ENCODE results near the gene PREX1.
"Not testable (repeated sequence)": the region's sequence is repeated elsewhere in the genome, so short reads cannot be mapped to it uniquely, and the experiment has no call there.

The PREX1 gene

DNA sequence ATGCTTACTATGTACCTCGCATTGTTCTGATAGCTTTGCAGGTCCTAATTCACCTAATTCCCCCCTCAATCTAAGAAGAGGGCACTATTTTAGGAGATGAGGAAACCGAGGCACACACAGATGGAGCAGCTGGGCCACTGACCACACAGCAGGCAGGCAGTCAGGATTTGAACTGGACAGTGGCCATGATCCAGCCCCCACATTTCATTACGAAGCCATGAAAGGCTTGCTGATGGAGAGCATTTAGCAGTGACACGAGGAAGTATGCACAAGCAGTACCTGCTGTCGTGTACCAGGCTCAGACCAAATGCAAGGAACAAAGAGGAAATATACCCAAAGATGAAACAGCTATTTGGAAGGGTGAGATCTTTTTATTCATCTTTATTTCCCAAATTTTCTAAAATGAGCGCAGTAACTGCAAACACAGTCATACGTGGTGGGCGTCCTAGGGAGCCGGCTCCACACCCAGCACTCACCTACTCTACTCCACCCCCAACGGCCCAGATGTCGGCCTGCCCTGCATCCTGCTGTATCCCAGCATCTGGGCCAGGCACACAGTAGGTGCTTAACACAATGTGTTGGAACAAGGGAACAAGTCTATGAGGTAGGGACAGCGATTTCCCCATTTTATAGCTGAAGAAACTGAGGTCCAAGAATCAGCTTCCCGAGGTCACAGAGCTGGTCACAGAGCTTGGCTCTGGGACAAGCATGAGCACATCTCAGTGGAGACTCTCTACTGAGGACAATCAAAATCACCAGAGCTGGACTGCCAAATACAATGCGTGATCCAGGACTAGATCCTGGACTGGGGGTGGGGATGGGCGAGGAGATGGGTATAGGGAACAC, 15.0 kb downstream of the PREX1 start:
- no peak for DNase-seq

DNA sequence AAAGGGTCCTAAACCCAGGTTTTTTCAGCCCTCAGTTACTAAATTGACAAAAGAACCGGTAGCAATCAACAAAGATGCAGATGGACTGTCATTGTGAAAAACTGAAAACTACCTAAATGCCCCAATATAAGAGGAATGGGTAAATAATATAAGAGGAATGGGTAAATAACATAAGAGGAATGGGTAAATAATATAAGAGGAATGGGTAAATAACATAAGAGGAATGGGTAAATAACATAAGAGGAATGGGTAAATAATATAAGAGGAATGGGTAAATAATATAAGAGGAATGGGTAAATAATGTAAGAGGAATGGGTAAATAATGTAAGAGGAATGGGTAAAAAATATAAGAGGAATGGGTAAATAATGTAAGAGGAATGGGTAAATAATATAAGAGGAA, 15.7 kb downstream of the PREX1 start:
- not testable (repeated sequence) for DNase-seq

DNA sequence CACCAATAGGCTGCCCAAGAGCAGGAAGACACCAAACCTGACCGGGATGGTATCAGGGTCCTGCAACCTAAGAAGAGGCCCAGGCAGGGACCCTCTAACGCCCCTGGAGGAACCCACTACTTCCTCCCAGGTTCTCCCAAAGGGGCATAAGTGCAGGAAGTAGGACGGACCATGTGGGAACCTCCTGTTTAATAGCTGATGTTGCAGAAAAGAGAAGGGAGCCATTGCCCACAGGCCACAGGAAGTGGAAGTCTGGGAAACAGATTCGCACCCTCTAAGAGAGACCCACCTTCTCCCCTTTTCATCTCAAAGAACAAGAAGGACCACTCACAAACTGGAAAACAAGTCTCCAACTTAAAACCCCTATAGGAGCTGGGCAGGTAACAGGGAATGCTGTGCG, 18.1 kb downstream of the PREX1 start:
- no peak for DNase-seq

DNA sequence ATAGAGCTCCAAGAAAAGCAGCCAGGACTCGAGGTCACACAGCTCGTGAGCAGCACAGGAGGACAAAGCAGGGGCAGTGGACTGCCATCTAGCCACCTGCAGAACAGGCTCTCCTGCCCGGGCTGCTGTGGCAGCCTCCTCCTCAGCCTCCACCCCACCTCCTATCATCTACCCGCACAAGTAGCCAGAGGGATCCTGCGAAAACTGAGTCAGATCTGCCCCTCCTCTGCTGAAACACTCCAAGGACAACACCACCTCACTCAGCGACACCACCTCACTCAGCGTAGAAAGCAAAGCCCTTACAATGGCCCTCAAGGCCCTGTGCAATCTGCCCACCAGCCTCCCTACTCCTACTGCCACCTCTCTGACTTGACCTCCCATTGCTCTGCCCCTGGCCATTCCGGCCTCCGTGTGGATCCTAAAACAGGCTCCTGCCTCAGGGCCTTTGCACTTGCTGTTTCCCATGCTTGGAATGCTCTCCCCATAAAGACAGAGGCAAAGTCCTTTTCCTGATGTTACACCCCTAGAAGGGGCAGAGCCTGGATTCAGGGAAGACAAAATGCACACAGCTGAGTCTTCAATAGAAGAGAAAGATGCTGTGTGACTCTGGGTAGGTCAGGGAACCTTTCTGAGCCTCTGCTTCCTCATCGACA, 19.3 kb downstream of the PREX1 start:
- no peak for DNase-seq

DNA sequence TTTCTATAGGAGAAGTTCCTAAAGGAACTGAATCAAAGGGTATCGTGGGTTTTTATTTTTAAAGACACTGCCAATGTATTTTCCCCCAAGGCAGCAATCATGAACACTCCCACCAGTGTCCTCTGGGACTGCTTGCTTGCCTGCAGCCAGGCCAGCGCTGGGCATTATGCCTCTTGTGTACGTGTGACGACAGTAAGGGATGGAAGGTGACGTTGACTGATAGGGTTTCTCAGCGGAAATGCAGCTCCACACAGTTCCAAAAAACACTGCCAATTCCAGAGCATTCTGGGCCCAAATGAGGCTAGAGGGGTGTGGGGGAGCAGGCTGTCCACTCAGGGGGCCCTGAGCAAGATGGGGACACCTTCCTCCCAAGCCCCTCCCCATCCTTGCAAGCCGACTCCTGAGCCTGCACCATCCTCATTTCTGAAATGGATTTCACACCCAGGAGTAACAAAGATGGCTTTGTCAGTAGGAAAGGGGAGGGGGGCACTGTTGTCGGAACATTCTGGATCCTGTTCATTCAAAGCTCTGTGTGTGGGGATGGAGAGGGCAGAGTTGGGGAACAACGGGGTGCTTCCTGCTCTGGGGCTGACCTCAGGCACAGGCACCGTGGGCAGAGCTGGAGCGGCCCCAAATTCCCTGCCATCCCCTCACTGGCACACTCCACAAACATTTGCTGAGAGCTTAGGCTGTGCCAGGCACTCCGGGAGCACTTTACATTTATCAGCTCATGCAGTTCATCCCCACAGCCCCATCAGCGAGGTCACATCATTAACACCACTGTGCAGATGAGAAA, 20.0 kb downstream of the PREX1 start:
- DNase-seq, result no peak

DNA sequence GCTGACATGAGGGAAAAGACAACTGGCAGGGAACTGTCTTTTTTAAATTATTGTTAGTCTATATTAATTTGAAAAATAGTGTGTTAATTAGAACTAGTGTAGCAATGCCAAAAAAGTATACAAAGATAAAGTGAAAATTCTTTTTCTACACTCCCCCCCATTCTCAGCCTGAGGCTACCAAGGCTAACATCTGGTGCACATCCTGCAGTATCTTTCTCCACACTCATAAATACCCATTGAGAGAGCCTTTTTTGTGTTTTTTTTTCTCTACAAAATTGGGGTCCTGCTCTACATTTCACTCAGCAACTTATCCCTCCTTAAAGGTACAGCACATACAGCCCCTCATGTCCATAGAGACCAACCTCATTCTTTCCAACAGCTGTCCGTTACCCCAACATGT, 20.7 kb downstream of the PREX1 start:
- DNase-seq, result no peak

DNA sequence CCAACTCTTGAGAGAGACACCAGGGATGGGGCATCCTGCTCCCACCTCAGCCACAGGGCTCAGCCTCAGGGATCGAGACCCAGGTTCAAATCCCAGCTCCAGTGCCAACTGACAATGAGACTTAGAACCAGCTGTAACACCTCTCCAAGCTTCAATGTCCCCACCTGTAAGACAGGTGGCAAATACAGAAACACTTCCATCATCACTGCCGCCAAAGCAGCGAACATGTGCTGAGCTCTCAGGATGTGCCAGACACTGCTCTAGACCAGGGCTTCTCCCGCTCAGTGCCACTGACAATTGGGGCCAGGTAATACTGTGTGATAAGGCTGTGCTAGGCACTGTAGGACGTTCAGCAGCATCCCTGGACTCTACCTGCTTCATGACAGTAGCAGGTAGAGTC, 22.1 kb downstream of the PREX1 start:
- no peak for DNase-seq

DNA sequence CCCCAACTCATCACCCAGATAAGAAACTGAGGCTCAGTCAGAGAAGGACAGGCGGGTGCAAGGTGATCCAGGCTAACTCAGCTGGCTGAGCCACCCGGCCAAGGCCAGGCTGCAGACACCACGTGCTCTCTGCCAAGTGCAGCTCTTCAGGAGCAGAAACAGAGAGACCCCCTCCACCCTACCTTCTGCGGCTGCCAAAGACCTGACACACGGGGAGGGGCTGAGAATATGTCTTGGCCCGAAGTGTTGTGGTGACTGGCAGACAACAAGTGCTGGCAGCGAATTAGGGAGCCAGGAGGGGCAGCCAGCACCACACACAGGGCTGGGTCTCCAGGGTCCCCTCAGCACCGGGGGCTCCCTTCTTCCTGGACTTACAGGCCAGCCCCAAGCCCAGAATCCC, 22.5 kb downstream of the PREX1 start:
- no peak for DNase-seq

DNA sequence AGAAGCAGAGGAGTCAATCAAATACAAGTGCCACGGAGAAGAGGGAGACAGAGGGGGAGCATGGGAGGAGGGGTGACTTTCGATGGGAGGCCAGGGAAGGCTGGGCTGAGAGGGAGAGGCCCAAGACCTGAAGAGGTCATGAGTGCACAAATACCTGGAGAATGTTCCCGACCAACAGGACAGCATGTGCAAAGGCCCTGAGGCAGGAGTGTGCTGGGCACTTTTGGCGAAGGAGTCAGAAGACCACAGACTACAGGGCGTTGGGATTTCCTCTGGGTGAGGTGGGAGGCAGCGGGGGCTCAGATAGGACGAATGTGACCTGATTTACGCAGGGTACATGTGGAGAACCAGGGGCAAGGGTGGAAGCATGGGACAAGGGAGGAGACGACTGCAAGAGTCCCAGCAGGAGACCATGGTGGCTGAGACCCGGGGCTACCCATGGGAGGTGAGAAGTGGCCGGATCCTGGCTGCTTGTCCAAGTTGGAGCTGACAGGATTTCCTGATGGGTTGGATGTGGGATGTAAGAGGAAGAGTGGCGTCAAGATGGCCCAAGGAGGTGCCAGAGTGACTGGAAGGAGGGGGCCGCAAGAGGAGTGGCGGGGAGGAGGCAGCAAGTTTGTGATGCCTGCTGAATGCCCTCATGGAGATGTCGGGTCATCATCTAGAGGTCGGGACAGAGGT, 23.4 kb downstream of the PREX1 start:
- no peak for DNase-seq

DNA sequence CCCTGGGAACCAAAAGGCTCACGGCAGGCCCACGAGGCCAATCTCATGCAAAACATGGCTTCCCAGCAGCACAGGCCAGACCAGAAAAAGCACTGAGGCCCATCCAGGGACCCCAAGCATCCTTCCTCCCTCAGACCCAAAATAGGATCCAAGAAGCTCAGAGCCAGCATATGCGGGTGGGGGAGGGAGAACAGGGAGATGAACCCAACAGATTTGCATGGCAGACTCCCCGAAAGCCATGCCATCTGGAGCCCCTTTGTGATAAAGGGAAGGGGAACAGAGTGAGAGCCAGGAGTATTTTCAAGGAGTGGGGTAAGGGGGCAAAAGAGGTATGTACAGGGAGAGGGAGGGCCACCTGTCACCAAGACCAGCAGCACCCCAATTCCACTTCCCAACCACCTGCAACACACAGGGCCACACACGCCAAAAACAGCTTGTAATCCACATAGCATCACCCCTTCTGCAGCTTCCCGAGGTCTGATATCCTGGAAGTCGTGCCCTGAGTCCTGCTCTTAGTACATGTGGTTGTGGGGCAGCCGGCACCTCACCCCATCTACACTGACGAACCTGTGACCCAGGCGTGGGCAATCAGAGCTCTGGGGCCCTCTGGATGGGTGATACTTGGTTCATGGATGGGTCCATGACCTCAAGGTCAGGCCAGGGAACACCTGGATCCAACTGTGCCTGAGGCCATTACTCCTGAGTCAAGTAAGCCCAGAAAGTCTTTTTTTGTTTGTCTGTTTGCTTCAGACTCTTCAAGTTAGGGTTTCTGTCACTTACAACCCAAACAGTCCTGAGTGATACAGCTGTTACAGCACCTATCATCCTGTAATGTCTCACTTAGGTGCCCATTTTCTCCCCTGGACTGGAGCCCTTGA, 24.4 kb downstream of the PREX1 start:
- no peak for DNase-seq

DNA sequence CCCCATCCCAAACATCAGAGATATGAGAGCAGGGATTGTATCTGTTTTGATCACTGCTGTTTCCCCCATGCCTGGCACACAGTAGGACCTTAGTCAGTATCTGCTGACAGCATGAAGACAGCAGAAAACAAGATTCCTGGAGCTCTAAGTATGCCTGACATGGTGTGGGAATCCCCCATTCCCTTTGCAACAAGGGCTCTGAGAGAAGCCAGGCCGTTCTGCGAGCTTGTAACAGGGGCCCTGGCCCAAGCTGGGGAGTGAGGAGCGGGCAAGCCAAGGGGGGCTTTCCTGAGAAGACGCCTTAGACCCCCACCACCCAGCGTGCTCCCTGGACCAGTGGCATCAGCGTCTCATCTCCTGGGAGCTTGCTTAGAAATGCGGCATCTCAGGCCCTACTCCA, 25.2 kb downstream of the PREX1 start:
- DNase-seq, result no peak

DNA sequence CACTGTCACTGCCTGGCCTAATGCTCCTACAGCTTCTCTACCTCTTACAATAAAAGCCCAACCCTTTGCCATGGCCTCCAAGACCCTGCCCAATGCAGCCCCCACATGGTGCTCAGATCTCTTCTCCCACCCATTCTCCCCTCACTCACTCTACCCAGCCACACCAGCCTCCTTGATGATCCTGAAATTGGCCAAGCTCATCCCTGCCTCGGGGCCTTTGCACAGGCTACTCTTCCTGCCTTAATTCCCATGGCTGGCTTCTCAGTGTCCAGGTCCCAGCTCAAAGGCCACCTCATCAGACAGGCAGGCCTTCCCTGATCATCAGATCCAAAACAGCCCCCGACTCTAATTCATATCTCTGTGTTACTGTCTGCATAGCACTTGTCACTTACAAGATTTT, 25.6 kb downstream of the PREX1 start:
- no peak for DNase-seq

DNA sequence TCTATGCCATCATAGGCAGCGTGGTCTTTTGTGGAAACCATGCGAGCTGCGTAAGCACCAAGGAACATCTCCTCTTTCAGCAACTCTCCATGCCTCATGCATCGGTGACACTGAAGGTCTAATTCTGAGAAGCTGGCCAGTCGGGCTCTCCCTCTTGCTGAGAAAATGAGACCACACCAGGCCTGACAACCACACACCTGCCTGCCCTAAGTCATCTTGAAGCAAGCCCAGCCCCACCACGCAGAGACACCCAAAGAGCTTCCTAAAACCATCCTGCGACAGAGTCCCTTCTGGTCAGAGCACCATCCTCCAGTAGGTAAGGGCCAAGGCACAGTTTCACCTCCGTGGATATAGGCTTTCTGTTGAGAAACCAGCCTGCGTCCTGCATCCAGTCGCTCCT, 26.6 kb downstream of the PREX1 start:
- DNase-seq, result no peak

DNA sequence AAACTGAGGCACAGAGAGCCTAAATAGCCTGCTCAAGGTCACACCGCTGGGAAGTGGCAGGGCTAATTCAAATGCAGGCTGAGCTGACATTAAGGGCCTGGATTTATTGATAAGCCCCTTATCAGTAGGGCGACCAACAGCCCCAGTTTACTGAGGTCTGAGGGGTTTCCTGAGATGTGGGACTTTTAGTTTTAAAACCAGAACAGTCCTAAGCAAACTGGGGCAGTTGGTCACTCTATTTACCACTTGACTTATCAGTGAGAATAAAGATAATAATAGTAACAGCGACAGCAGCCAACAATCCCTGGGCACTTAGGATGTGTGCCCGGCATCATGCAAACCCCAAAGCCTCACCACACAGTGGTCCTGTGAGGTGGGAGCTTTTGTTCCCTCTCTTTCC, 27.6 kb downstream of the PREX1 start:
- DNase-seq, result no peak

DNA sequence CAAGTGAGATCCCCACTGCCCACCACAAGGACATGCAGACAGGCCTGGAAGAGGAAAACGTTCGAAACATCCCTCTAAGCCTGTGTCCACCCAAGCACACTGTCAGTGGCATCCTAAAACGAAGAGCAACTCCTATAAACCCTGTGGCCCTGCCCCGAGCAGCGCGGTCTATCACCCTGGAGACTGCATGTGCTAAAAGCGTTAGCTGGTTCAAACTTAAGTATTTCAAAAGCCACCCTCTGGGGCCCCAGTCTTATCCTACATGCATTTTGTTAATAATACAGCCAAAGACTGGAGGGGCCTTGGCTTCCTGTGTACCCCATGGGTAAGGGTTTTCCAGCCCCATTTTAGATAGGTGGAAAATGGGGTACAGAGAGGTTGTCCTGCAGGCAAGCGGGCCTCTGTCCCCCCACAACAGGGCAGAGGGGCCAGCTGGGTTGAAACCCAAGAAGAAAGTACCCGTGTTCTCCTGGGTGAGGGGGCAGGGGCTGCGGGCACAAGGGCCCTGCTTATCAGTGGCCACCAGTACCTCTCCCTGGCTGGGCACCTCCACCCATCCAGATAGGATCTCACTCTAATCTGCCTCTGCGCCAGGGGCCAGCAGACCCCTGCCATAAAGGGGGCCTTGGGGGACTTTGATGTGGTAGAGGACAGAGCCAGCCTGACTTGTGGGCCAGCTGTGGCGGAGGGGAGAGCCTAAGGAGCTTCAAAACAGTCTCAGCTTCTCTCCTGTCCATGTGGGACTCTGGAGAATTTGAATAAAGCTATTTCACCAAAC, 28.3 kb downstream of the PREX1 start:
- DNase-seq, result no peak

DNA sequence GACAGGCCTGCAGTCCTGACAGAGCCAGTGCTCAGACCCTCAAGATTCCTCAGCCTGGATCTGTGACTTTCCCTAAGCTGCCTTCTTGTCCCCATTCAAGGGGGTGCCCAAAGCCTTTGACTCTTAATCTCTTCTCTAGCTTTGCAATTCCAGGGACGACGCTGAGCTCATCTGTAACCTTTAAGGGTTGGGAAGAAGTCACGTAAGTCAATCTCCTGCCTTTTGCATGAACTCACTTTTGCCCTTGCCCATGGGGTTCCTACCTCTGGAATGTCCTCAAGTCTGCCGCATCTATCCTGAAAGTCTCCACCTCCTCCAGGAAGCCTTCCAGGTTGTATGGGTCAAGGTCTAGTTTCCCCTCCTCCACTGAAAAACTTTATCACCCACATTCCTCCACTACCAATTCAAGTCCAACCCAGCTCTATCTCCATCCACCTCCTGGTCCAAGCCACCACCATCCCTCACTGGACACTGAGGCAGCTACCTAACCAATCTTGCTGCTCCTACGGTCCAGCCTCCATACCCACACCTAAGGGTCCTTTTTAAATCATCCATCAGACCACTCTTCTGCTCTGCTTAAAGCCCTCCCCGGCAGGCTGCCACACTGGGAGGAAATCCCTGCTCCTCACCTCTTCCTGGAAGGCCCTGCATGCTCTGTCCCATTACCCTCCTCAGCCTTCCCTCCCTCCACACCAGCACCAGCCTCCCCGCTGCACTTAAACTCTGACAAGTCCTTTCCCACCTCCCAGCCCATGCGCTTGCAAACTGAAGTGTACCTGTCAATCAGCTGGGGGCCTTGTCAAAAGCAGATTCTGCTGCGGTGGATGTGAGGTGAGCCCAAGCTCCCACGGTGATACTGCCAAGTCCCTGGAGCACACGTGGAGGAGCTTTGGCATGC, 29.7 kb downstream of the PREX1 start:
- DNase-seq, result no peak

DNA sequence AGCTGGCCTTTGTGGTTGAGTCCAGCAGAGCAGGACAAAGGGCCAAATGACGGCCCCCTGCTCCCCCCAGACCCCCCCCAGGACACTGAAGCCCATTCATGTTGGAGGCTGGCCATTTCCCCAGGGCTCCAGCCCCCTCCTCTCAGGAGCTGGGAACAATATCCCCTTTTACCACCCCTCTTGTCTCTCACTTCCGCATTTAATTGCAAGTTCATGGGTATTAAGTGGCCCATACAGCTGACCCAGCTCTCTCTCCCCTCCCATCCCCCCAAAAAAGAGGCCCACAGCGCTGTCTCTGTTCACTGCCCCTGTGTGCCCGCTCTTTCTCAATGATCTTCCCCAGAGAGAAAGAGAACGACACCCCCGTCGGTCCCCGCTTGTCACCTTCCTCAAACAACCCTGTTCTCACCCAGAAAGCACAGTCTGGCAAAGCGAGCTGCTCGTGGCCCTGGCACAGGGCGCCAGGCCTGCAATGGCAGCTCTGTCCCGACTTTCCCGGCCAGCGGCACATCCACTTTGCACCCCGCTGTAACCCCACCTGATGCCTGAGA, 30.4 kb downstream of the PREX1 start:
- DNase-seq, result peak; percentile 52 to 57

DNA sequence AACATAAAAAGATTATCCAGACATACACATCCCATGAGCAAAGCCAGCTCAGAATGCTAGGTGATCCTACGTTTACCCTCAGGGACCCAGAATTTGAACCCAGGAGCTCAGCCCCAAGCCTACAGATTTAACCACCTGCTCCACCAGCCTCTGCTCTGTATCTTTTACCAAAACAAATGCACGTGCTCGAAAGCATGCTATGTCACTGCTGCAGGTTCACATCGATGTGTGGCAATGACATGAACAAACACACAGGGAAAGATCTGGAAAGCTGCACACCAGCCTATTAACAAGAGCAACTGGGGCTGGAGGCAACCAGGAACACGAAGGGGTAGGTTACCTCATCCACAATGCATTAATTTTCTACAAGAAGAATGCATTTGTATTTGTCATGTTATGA, 32.1 kb downstream of the PREX1 start:
- no peak for DNase-seq

DNA sequence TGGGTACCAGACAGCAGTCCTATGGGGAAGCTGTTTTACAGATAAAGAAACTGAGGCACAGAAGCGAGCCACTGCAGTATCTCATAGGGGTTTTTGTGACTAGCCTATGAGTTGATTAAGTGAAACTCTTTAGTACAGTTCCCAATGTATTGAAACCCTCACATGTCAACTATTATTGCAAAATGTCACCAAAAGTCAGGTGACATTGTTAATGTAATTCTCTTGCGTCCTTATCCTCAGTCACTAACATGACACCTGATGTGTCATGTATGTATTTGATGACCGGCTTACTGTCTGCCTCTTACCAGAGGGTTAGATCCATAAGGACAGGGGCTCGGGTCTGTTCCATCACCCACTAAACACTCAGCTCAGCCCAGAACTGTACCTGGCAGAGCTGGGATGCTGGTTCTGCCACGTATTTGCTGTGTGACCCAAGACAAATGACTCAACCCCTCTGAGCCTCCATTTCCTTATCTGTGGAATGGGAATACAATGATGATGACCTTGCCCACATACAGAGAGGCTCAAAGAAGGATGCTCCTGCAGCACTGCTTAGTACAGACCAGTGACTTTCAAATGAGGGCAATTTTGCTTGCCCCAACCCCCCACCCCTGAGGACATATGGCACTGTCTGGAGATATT, 32.9 kb downstream of the PREX1 start:
- peak; percentile 23 to 70 for DNase-seq
